ENCODE measurements around the gene SHBG. TPM values are rescaled to one million over a fixed set of nuclear protein-coding genes. Genes with fewer than 3 reads are reported as not detected.

The SHBG gene
- total and polyA plus RNA-seq, 5 donors = 0.57 to 1.2 (median 0.77) TPM; not detected in 1

DNA sequence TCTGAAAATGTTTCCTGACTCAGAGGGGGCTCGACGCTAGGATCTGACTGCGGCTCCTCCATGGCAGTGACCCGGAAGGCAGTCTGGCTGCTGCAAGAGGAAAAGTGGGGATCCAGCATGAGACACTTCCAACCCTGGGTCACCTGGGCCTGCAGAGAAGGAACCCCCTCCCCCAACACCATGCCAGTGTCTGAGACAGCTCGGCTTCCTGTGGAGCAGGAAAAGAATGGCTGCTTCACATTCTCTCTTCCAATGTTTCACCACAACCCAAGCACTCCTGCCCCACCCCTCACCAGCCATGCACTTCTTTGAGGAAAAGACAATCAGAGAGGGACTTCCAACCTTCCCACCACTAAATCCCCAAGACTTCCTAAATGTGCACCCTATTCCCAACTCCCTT lies 46.6 kb downstream of the SHBG start:
- DNase-seq (no peak), ATAC-seq (no peak)
- Histone ChIP-seq H3K4me3 (ENCODE audit: low read length) (no peak overlapping the region), H3K27me3 (ENCODE audit: control insufficient read depth, insufficient read depth) (no peaks in the 10 kb centered on the region), H3K27ac (ENCODE audit: low read length) (no peak overlapping the region), H3K4me1 (ENCODE audit: control insufficient read depth, insufficient read depth, low read length) (no peaks in the 10 kb centered on the region), H3K9me3 (ENCODE audit: control insufficient read depth, low read length) (peaks cover 4% of the 10 kb centered on the region)
- WGBS = 75% methylated on average over 5 of the region's 5 CpGs
- intact Hi-C loops (cut with DNase I) = no loop called here

DNA sequence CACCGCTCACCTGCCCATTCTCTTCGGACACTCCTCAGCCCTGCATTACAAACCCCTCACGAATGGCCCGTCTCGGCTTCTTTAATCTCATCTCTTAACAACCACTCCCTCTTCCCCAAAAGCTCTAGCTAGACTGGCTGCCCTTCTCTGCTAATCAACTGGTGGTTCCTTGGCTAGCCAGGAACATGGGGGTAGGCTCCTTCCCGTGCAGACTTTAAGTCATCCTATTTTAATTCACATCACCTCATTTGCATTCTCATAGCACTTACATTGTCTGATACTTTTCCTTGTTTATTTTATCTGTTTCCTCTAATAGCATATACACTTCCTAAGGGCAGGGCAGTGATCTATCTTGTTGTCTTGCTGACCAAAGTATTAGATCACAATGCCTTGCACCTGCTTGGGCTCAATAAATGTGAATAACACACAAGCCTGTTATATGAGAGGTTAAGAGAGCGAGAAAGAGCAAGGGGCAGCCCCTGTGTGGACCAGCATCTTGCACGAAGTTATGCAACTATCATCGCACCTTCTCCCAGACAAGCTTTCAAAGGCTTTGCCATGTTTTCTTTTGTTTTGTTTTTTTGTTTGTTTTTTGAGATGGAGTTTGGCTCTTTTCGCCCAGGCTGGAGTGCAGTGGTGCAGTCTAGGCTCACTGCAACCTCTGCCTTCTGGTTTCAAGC lies 47.6 kb downstream of the SHBG start:
- H3K4me1 ChIP-seq (ENCODE audit: control insufficient read depth, insufficient read depth, low read length) = no peaks in the 10 kb centered on the region
- intact Hi-C loops (cut with DNase I) = no loop called here
- no peak overlapping the region for H3K4me3 ChIP-seq (ENCODE audit: low read length)
- H3K27ac ChIP-seq (ENCODE audit: low read length) = no peak overlapping the region
- no peak for ATAC-seq
- no peaks in the 10 kb centered on the region for H3K27me3 ChIP-seq (ENCODE audit: control insufficient read depth, insufficient read depth)
- WGBS = 72% methylated on average over 10 of the region's 10 CpGs
- peaks cover 4% of the 10 kb centered on the region for H3K9me3 ChIP-seq (ENCODE audit: control insufficient read depth, low read length)
- DNase-seq = no peak

Other genes starting within 250 kb of the SHBG start
- 1 to 10 TPM; 2.1 to 3.6 (median 3.4) TPM for gene TNK1, start 249.0 kb upstream of the SHBG start, total RNA-seq
- 1.7 TPM for gene TNK1, start 249.0 kb upstream of the SHBG start, polyA plus RNA-seq
- 10 to 100 TPM; 19.8 to 25.0 (median 22.9) TPM for gene PLSCR3, start 235.6 kb upstream of the SHBG start, total RNA-seq
- gene PLSCR3, start 235.6 kb upstream of the SHBG start, polyA plus RNA-seq = 25.9 TPM
- gene TMEM256, start 226.0 kb upstream of the SHBG start, total RNA-seq = 100 to 1,000 TPM in 1 of 4 donors, 10 to 100 TPM in 3; 79.6 to 105 (median 97.3) TPM
- 210 TPM for gene TMEM256, start 226.0 kb upstream of the SHBG start, polyA plus RNA-seq
- gene NLGN2, start 222.3 kb upstream of the SHBG start, total RNA-seq = 10 to 100 TPM; 10.7 to 15.7 (median 14.1) TPM
- 6.9 TPM for gene NLGN2, start 222.3 kb upstream of the SHBG start, polyA plus RNA-seq
- not detected for gene SPEM1, start 209.8 kb upstream of the SHBG start, total RNA-seq
- not detected for gene SPEM1, start 209.8 kb upstream of the SHBG start, polyA plus RNA-seq
- gene SPEM2, start 204.5 kb upstream of the SHBG start, total RNA-seq = not detected
- gene SPEM2, start 204.5 kb upstream of the SHBG start, polyA plus RNA-seq = not detected
- gene SPEM3, start 201.3 kb upstream of the SHBG start, total RNA-seq = not detected
- not detected for gene SPEM3, start 201.3 kb upstream of the SHBG start, polyA plus RNA-seq
- gene TMEM102, start 194.7 kb upstream of the SHBG start, total RNA-seq = 1 to 10 TPM; 2.2 to 2.5 (median 2.3) TPM
- 2.1 TPM for gene TMEM102, start 194.7 kb upstream of the SHBG start, polyA plus RNA-seq
- 10 to 100 TPM; 13.9 to 34.8 (median 23.9) TPM for gene FGF11, start 190.6 kb upstream of the SHBG start, total RNA-seq
- 31.7 TPM for gene FGF11, start 190.6 kb upstream of the SHBG start, polyA plus RNA-seq
- gene CHRNB1, start 185.1 kb upstream of the SHBG start, total RNA-seq = 10 to 100 TPM; 11.4 to 15.6 (median 13.1) TPM
- 16.1 TPM for gene CHRNB1, start 185.1 kb upstream of the SHBG start, polyA plus RNA-seq
- gene ZBTB4, start 150.5 kb upstream of the SHBG start, total RNA-seq = 10 to 100 TPM; 73.6 to 86.2 (median 82.2) TPM
- gene ZBTB4, start 150.5 kb upstream of the SHBG start, polyA plus RNA-seq = 41.7 TPM
- not detected for gene SLC35G6, start 148.7 kb upstream of the SHBG start, total RNA-seq
- gene SLC35G6, start 148.7 kb upstream of the SHBG start, polyA plus RNA-seq = not detected
- gene POLR2A, start 145.8 kb upstream of the SHBG start, total RNA-seq = 10 to 100 TPM; 41.9 to 51.4 (median 47.4) TPM
- 22.3 TPM for gene POLR2A, start 145.8 kb upstream of the SHBG start, polyA plus RNA-seq
- gene TNFSF12, start 81.1 kb upstream of the SHBG start, total RNA-seq = 10 to 100 TPM; 42.9 to 52.0 (median 47.5) TPM
- 58.4 TPM for gene TNFSF12, start 81.1 kb upstream of the SHBG start, polyA plus RNA-seq
- 10 to 100 TPM; 14.6 to 19.9 (median 15.7) TPM for gene TNFSF13, start 71.4 kb upstream of the SHBG start, total RNA-seq
- 15.3 TPM for gene TNFSF13, start 71.4 kb upstream of the SHBG start, polyA plus RNA-seq
- 10 to 100 TPM; 27.2 to 37.2 (median 34.2) TPM for gene SENP3, start 68.2 kb upstream of the SHBG start, total RNA-seq
- gene SENP3, start 68.2 kb upstream of the SHBG start, polyA plus RNA-seq = 45.2 TPM
- 10 to 100 TPM; 34.6 to 45.6 (median 44.1) TPM for gene CD68, start 50.5 kb upstream of the SHBG start, total RNA-seq
- 19.4 TPM for gene CD68, start 50.5 kb upstream of the SHBG start, polyA plus RNA-seq
- 10 to 100 TPM; 19.3 to 32.7 (median 29.4) TPM for gene MPDU1, start 46.3 kb upstream of the SHBG start, total RNA-seq
- gene MPDU1, start 46.3 kb upstream of the SHBG start, polyA plus RNA-seq = 43.7 TPM
- 1 to 10 TPM; 5.4 to 6.2 (median 5.9) TPM for gene SOX15, start 40.0 kb upstream of the SHBG start, total RNA-seq
- gene SOX15, start 40.0 kb upstream of the SHBG start, polyA plus RNA-seq = 7.0 TPM
- 100 to 1,000 TPM in 1 of 4 donors, 10 to 100 TPM in 3; 78.9 to 109 (median 87.2) TPM for gene FXR2, start 15.2 kb upstream of the SHBG start, total RNA-seq
- 79.3 TPM for gene FXR2, start 15.2 kb upstream of the SHBG start, polyA plus RNA-seq
- 100 to 1,000 TPM in 2 of 4 donors, 10 to 100 TPM in 2; 85.1 to 117 (median 93.7) TPM for gene SAT2, start 2.3 kb upstream of the SHBG start, total RNA-seq
- 141 TPM for gene SAT2, start 2.3 kb upstream of the SHBG start, polyA plus RNA-seq
- gene ATP1B2, start 20.8 kb downstream of the SHBG start, total RNA-seq = 10 to 100 TPM in 1 of 4 donors, 1 to 10 TPM in 3; 3.1 to 10.2 (median 5.3) TPM
- 2.8 TPM for gene ATP1B2, start 20.8 kb downstream of the SHBG start, polyA plus RNA-seq
- gene TP53, start 57.4 kb downstream of the SHBG start, total RNA-seq = 10 to 100 TPM; 13.2 to 16.3 (median 14.2) TPM
- gene TP53, start 57.4 kb downstream of the SHBG start, polyA plus RNA-seq = 6.1 TPM
- gene WRAP53, start 58.3 kb downstream of the SHBG start, total RNA-seq = 1 to 10 TPM; 4.0 to 6.3 (median 4.9) TPM
- gene WRAP53, start 58.3 kb downstream of the SHBG start, polyA plus RNA-seq = 5.1 TPM
- gene EFNB3, start 75.1 kb downstream of the SHBG start, total RNA-seq = under 1 TPM; 0.31 to 0.97 (median 0.54) TPM
- gene EFNB3, start 75.1 kb downstream of the SHBG start, polyA plus RNA-seq = 0.59 TPM
- gene DNAH2, start 87.6 kb downstream of the SHBG start, total RNA-seq = under 1 TPM in 3 of 4 donors, not detected in 1; 0.03 to 0.22 (median 0.06) TPM
- gene DNAH2, start 87.6 kb downstream of the SHBG start, polyA plus RNA-seq = 0.11 TPM
- 10 to 100 TPM; 25.7 to 28.1 (median 27.5) TPM for gene KDM6B, start 204.1 kb downstream of the SHBG start, total RNA-seq
- gene KDM6B, start 204.1 kb downstream of the SHBG start, polyA plus RNA-seq = 18.6 TPM
- gene TMEM88, start 224.9 kb downstream of the SHBG start, total RNA-seq = 10 to 100 TPM in 3 of 4 donors, 1 to 10 TPM in 1; 9.0 to 24.6 (median 16.3) TPM
- gene TMEM88, start 224.9 kb downstream of the SHBG start, polyA plus RNA-seq = 74.5 TPM
- gene NAA38, start 227.4 kb downstream of the SHBG start, total RNA-seq = 100 to 1,000 TPM in 1 of 4 donors, 10 to 100 TPM in 3; 59.9 to 103 (median 95.6) TPM
- gene NAA38, start 227.4 kb downstream of the SHBG start, polyA plus RNA-seq = 160 TPM
- 10 to 100 TPM; 12.6 to 16.2 (median 15.4) TPM for gene CYB5D1, start 227.9 kb downstream of the SHBG start, total RNA-seq
- gene CYB5D1, start 227.9 kb downstream of the SHBG start, polyA plus RNA-seq = 12.1 TPM

Measured in right cardiac atrium (tissue), 5 donors.